HepG2 (cell line): Measurements from ENCODE around the gene MTA2. TPM values are rescaled to one million over a fixed set of nuclear protein-coding genes. Genes with fewer than 3 reads are reported as not detected.
A peak's percentile ranks its signal among the peaks of the same experiment; 100 is the strongest.

Source experiments
- HDAC1 ChIP-seq: sonication (generic); formaldehyde crosslinking; IDR thresholded peaks from 2 replicates; pipeline ENCODE4 v1.5.1; 2020; ENCODE audit warnings: mild to moderate bottlenecking, missing genetic modification reagents
- NCOA1 ChIP-seq: sonication (generic); formaldehyde crosslinking; IDR thresholded peaks from 2 replicates; pipeline ENCODE4 v1.9.0; 2021; ENCODE audit warnings: missing genetic modification reagents
- NCOA5 ChIP-seq: sonication (generic); formaldehyde crosslinking; IDR thresholded peaks from 2 replicates; pipeline ENCODE4 v1.4.0; 2020; ENCODE audit warnings: missing genetic modification reagents
- NFKB2 ChIP-seq: sonication (generic); formaldehyde crosslinking; IDR thresholded peaks from 2 replicates; pipeline ENCODE4 v1.4.0; 2020; ENCODE audit warnings: missing genetic modification reagents, borderline replicate concordance
- POLR2A ChIP-seq, 2 experiments: IDR thresholded peaks; 2 replicates each; pipeline ENCODE4 v1.6.1; 2011; ENCODE audit warnings: low read depth in 2 of 2, low read length in 2 of 2, mild to moderate bottlenecking in 1 of 2, moderate library complexity in 1 of 2; ENCODE audit not compliant: insufficient read depth in 1 of 2
- ZBTB1 ChIP-seq: sonication (generic); formaldehyde crosslinking; IDR thresholded peaks from 2 replicates; pipeline ENCODE4 v1.4.0; 2020; ENCODE audit warnings: missing genetic modification reagents, borderline replicate concordance
- ZFP41 ChIP-seq: sonication (generic); formaldehyde crosslinking; IDR thresholded peaks from 2 replicates; pipeline ENCODE4 v1.4.0; 2020; ENCODE audit warnings: mild to moderate bottlenecking, missing genetic modification reagents, borderline replicate concordance
- ZFY ChIP-seq: sonication (generic); formaldehyde crosslinking; IDR thresholded peaks from 2 replicates; pipeline ENCODE4 v1.4.0; 2020; ENCODE audit warnings: missing genetic modification reagents
- ZNF44 ChIP-seq: sonication (generic); formaldehyde crosslinking; IDR thresholded peaks from 2 replicates; pipeline ENCODE4 v1.5.1; 2020; ENCODE audit warnings: mild to moderate bottlenecking, missing genetic modification reagents
- ZNF549 ChIP-seq: sonication (generic); formaldehyde crosslinking; IDR thresholded peaks from 2 replicates; pipeline ENCODE4 v1.5.0; 2020; ENCODE audit warnings: missing genetic modification reagents
- ZNF577 ChIP-seq: sonication (generic); formaldehyde crosslinking; IDR thresholded peaks from 2 replicates; pipeline ENCODE4 v1.4.0; 2020; ENCODE audit warnings: mild to moderate bottlenecking, low read depth, missing genetic modification reagents, borderline replicate concordance
- polyA plus RNA-seq, 8 experiments: library from polyadenylated mRNA; depleted of rRNA in 3 of 8; stranded (reverse) in 7 of 8; unstranded in 1 of 8; fragments of >200 nt; fragmentation: Illumina TruSeq in 4 of 8; extraction: Trizol in 4 of 8; gene quantifications; 2 replicates each; pipeline versions ENCODE4 v1.2.1 to v1.2.3, GENCODE V29; 2011 to 2016; ENCODE audit warnings: low read depth in 4 of 8, missing spikeins in 1 of 8, mixed read lengths in 1 of 8; ENCODE audit not compliant: insufficient read depth in 1 of 8
- total RNA-seq, 5 experiments: library from RNA; depleted of rRNA; stranded (reverse); fragments of >200 nt; fragmentation: Illumina TruSeq; extraction: Trizol; gene quantifications; 2 replicates each; pipeline ENCODE4 v1.2.3, GENCODE V29; 2016; ENCODE audit warnings: low read depth in 1 of 5
- TF ChIP-seq, protein P1 (sequence below): sonication (generic); formaldehyde crosslinking; IDR thresholded peaks from 2 replicates; pipeline ENCODE4 v1.9.0; 2021; ENCODE audit warnings: mild to moderate bottlenecking, missing genetic modification reagents
- TF ChIP-seq, protein P2 (sequence below): IDR thresholded peaks from 2 replicates; pipeline ENCODE4 v1.6.1; 2016; ENCODE audit warnings: low read depth, missing genetic modification reagents, missing compliant biosample characterization
- TF ChIP-seq, protein P3 (sequence below): IDR thresholded peaks from 2 replicates; pipeline ENCODE4 v1.6.1; 2016; ENCODE audit warnings: missing compliant biosample characterization, missing genetic modification reagents, borderline replicate concordance
- TF ChIP-seq, protein P4 (sequence below): sonication (generic); formaldehyde crosslinking; IDR thresholded peaks from 2 replicates; pipeline ENCODE4 v1.5.1; 2020; ENCODE audit warnings: mild to moderate bottlenecking, missing genetic modification reagents, borderline replicate concordance

The MTA2 gene
- total and polyA plus RNA-seq, 2 of the 13 experiments (the other 11 are each of a cell fraction or from before 2014, with no cell fraction given) = 14.0 to 70.0 TPM

DNA sequence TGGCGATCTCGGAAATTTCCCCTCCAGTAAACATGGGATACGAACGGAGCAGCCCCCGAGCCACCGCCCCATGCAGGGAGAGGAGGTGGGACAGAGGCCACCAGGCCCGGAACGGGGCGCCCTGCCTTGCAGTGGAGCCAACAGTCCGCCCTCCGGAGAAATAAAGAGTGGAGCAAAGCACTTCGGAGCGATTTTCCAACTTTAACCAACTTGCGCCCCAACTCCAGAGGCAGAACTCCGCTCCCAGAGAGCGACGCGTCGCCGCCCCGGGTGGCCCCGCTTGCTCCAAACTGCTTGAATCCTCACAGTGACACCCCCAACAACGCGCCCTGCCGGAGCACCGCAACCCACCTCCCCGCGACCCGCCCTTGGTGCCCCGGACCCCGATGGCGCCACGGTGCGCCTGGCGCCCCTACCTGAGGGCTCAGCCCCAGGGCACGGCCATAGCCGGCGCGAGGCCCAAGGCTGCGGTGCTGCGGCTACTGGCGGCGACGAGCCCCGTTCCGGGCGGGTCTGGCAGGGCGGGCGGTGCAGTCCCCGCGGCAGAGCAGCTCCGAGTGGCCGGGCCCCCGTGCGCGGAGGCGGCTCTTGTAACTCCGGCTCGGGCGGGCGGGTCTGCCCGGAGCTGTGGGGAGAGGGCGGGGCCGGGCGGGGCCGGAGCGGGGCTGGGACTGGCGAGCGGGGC lies 55.3 kb downstream of the MTA2 start, which contains the start of gene AHNAK (continued):
- TF ChIP-seq, protein P1, sequence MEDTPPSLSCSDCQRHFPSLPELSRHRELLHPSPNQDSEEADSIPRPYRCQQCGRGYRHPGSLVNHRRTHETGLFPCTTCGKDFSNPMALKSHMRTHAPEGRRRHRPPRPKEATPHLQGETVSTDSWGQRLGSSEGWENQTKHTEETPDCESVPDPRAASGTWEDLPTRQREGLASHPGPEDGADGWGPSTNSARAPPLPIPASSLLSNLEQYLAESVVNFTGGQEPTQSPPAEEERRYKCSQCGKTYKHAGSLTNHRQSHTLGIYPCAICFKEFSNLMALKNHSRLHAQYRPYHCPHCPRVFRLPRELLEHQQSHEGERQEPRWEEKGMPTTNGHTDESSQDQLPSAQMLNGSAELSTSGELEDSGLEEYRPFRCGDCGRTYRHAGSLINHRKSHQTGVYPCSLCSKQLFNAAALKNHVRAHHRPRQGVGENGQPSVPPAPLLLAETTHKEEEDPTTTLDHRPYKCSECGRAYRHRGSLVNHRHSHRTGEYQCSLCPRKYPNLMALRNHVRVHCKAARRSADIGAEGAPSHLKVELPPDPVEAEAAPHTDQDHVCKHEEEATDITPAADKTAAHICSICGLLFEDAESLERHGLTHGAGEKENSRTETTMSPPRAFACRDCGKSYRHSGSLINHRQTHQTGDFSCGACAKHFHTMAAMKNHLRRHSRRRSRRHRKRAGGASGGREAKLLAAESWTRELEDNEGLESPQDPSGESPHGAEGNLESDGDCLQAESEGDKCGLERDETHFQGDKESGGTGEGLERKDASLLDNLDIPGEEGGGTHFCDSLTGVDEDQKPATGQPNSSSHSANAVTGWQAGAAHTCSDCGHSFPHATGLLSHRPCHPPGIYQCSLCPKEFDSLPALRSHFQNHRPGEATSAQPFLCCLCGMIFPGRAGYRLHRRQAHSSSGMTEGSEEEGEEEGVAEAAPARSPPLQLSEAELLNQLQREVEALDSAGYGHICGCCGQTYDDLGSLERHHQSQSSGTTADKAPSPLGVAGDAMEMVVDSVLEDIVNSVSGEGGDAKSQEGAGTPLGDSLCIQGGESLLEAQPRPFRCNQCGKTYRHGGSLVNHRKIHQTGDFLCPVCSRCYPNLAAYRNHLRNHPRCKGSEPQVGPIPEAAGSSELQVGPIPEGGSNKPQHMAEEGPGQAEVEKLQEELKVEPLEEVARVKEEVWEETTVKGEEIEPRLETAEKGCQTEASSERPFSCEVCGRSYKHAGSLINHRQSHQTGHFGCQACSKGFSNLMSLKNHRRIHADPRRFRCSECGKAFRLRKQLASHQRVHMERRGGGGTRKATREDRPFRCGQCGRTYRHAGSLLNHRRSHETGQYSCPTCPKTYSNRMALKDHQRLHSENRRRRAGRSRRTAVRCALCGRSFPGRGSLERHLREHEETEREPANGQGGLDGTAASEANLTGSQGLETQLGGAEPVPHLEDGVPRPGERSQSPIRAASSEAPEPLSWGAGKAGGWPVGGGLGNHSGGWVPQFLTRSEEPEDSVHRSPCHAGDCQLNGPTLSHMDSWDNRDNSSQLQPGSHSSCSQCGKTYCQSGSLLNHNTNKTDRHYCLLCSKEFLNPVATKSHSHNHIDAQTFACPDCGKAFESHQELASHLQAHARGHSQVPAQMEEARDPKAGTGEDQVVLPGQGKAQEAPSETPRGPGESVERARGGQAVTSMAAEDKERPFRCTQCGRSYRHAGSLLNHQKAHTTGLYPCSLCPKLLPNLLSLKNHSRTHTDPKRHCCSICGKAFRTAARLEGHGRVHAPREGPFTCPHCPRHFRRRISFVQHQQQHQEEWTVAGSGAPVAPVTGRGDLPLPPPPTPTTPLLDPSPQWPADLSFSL = 0 out of 2 replicates have a peak, but pooled peaks have one; percentile 5
- TF ChIP-seq POLR2A (IDR thresholded peaks at IDR 0.05; ENCODE audit: insufficient read depth in 1 of 2, low read depth in 2 of 2, low read length in 2 of 2) = peak in 1 of 2 experiments; percentile 56; a peak in 2 of 4 replicates
- TF ChIP-seq ZNF577 = no peak
- TF ChIP-seq, protein P2, sequence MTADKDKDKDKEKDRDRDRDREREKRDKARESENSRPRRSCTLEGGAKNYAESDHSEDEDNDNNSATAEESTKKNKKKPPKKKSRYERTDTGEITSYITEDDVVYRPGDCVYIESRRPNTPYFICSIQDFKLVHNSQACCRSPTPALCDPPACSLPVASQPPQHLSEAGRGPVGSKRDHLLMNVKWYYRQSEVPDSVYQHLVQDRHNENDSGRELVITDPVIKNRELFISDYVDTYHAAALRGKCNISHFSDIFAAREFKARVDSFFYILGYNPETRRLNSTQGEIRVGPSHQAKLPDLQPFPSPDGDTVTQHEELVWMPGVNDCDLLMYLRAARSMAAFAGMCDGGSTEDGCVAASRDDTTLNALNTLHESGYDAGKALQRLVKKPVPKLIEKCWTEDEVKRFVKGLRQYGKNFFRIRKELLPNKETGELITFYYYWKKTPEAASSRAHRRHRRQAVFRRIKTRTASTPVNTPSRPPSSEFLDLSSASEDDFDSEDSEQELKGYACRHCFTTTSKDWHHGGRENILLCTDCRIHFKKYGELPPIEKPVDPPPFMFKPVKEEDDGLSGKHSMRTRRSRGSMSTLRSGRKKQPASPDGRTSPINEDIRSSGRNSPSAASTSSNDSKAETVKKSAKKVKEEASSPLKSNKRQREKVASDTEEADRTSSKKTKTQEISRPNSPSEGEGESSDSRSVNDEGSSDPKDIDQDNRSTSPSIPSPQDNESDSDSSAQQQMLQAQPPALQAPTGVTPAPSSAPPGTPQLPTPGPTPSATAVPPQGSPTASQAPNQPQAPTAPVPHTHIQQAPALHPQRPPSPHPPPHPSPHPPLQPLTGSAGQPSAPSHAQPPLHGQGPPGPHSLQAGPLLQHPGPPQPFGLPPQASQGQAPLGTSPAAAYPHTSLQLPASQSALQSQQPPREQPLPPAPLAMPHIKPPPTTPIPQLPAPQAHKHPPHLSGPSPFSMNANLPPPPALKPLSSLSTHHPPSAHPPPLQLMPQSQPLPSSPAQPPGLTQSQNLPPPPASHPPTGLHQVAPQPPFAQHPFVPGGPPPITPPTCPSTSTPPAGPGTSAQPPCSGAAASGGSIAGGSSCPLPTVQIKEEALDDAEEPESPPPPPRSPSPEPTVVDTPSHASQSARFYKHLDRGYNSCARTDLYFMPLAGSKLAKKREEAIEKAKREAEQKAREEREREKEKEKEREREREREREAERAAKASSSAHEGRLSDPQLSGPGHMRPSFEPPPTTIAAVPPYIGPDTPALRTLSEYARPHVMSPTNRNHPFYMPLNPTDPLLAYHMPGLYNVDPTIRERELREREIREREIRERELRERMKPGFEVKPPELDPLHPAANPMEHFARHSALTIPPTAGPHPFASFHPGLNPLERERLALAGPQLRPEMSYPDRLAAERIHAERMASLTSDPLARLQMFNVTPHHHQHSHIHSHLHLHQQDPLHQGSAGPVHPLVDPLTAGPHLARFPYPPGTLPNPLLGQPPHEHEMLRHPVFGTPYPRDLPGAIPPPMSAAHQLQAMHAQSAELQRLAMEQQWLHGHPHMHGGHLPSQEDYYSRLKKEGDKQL (CRISPR knock-in tag) = no peak
- TF ChIP-seq ZFY = peak; percentile 68
- peak; percentile 6; the same call in 1 of the 2 replicates for TF ChIP-seq HDAC1 (CRISPR knock-in tag)
- no peak for TF ChIP-seq ZNF549 (CRISPR knock-in tag)
- no peak for TF ChIP-seq NCOA1 (CRISPR knock-in tag)
- TF ChIP-seq, protein P3, sequence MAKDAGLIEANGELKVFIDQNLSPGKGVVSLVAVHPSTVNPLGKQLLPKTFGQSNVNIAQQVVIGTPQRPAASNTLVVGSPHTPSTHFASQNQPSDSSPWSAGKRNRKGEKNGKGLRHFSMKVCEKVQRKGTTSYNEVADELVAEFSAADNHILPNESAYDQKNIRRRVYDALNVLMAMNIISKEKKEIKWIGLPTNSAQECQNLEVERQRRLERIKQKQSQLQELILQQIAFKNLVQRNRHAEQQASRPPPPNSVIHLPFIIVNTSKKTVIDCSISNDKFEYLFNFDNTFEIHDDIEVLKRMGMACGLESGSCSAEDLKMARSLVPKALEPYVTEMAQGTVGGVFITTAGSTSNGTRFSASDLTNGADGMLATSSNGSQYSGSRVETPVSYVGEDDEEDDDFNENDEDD = no peak
- TF ChIP-seq ZNF44 (CRISPR knock-in tag) = no peak
- no peak for TF ChIP-seq ZFP41 (CRISPR knock-in tag)
- TF ChIP-seq ZBTB1 (CRISPR knock-in tag) = no peak
- no peak for TF ChIP-seq NFKB2 (CRISPR knock-in tag)
- TF ChIP-seq, protein P4, sequence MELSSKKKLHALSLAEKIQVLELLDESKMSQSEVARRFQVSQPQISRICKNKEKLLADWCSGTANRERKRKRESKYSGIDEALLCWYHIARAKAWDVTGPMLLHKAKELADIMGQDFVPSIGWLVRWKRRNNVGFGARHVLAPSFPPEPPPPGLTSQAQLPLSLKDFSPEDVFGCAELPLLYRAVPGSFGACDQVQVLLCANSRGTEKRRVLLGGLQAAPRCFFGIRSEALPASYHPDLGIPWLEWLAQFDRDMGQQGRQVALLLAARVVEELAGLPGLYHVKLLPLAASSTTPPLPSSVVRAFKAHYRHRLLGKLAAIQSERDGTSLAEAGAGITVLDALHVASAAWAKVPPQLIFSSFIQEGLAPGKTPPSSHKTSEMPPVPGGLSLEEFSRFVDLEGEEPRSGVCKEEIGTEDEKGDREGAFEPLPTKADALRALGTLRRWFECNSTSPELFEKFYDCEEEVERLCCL (CRISPR knock-in tag) = no peak
- TF ChIP-seq NCOA5 = no peak
